ENCODE results near the gene ARHGEF38. TPM values are rescaled to one million over a fixed set of nuclear protein-coding genes. Genes with fewer than 3 reads are reported as not detected.

The ARHGEF38 gene
- total RNA-seq, 4 donors from 2014 or later, result 0.11 to 0.88 (median 0.54) TPM

- DNase-seq (ENCODE audit: low spot score in 2 of 2), result no peak
- H3K4me3 ChIP-seq (ENCODE audit: low read depth, poor library complexity, severe bottlenecking), result no peak overlapping the region
- intact Hi-C loops (cut with DNase I; ENCODE audit: low total_unique reads), result no loop called here
- WGBS, 2 donors, result 81 to 83% methylated on average over 6 of the region's 6 CpGs
- no peak for TF ChIP-seq CTCF (IDR thresholded peaks at IDR 0.05)
- no peak for TF ChIP-seq POLR2A (IDR thresholded peaks at IDR 0.05)
Observed at GRCh38 chr4:105596684-105597083, 44.3 kb downstream of the ARHGEF38 start.

- no peak for DNase-seq (ENCODE audit: low spot score in 2 of 2)
- TF ChIP-seq POLR2A (IDR thresholded peaks at IDR 0.05) (no peak), CTCF (IDR thresholded peaks at IDR 0.05) (no peak)
- H3K4me3 ChIP-seq (ENCODE audit: low read depth, poor library complexity, severe bottlenecking), result no peak overlapping the region
- 80 to 81% methylated on average over 4 of the region's 4 CpGs for WGBS, 2 donors
- intact Hi-C loops (cut with DNase I; ENCODE audit: low total_unique reads), result no loop called here
Observed at GRCh38 chr4:105598052-105598451, 45.6 kb downstream of the ARHGEF38 start.

GRCh38 chr4:105598787-105599186 lies 46.4 kb downstream of the ARHGEF38 start:
- WGBS, 2 donors, result 20 to 29% methylated on average over 1 of the region's 1 CpG
- no peak for DNase-seq (ENCODE audit: low spot score in 2 of 2)
- H3K4me3 ChIP-seq (ENCODE audit: low read depth, poor library complexity, severe bottlenecking), result no peak overlapping the region
- intact Hi-C loops (cut with DNase I; ENCODE audit: low total_unique reads), result no loop called here
- TF ChIP-seq POLR2A (IDR thresholded peaks at IDR 0.05) (no peak), CTCF (IDR thresholded peaks at IDR 0.05) (no peak)

- WGBS, 2 donors, result 82 to 90% methylated on average over 3 of the region's 3 CpGs
- TF ChIP-seq CTCF (IDR thresholded peaks at IDR 0.05) (no peak), POLR2A (IDR thresholded peaks at IDR 0.05) (no peak)
- no peak for DNase-seq (ENCODE audit: low spot score in 2 of 2)
- H3K4me3 ChIP-seq (ENCODE audit: low read depth, poor library complexity, severe bottlenecking), result no peak overlapping the region
- intact Hi-C loops (cut with DNase I; ENCODE audit: low total_unique reads), result no loop called here
Observed at GRCh38 chr4:105599482-105599881, 47.1 kb downstream of the ARHGEF38 start.

GRCh38 chr4:105599932-105600655 lies 47.7 kb downstream of the ARHGEF38 start:
- DNase-seq (ENCODE audit: low spot score in 2 of 2), result no peak
- intact Hi-C loops (cut with DNase I; ENCODE audit: low total_unique reads), result no loop called here
- TF ChIP-seq POLR2A (IDR thresholded peaks at IDR 0.05) (no peak), CTCF (IDR thresholded peaks at IDR 0.05) (no peak)
- WGBS, 2 donors, result 54 to 63% methylated on average over 3 of the region's 3 CpGs
- no peak overlapping the region for H3K4me3 ChIP-seq (ENCODE audit: low read depth, poor library complexity, severe bottlenecking)

GRCh38 chr4:105600951-105601350 lies 48.5 kb downstream of the ARHGEF38 start:
- no peak overlapping the region for H3K4me3 ChIP-seq (ENCODE audit: low read depth, poor library complexity, severe bottlenecking)
- 81 to 86% methylated on average over 1 of the region's 1 CpG for WGBS, 2 donors
- intact Hi-C loops (cut with DNase I; ENCODE audit: low total_unique reads), result no loop called here
- TF ChIP-seq CTCF (IDR thresholded peaks at IDR 0.05) (no peak), POLR2A (IDR thresholded peaks at IDR 0.05) (no peak)
- no peak for DNase-seq (ENCODE audit: low spot score in 2 of 2)

Measured in lower leg skin (tissue), 4 donors.